CD4-positive, alpha-beta T cell treated with Interleukin-21 for 1 hour (primary cell): ENCODE measurements around the gene TUB.
A peak's percentile ranks its signal among the peaks of the same experiment; 100 is the strongest.

ENCODE experiments used
- DNase-seq: peaks from one replicate; pipeline ENCODE4 v3.0.0-alpha.2; 2020

The TUB gene, protein sequence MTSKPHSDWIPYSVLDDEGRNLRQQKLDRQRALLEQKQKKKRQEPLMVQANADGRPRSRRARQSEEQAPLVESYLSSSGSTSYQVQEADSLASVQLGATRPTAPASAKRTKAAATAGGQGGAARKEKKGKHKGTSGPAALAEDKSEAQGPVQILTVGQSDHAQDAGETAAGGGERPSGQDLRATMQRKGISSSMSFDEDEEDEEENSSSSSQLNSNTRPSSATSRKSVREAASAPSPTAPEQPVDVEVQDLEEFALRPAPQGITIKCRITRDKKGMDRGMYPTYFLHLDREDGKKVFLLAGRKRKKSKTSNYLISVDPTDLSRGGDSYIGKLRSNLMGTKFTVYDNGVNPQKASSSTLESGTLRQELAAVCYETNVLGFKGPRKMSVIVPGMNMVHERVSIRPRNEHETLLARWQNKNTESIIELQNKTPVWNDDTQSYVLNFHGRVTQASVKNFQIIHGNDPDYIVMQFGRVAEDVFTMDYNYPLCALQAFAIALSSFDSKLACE

DNA sequence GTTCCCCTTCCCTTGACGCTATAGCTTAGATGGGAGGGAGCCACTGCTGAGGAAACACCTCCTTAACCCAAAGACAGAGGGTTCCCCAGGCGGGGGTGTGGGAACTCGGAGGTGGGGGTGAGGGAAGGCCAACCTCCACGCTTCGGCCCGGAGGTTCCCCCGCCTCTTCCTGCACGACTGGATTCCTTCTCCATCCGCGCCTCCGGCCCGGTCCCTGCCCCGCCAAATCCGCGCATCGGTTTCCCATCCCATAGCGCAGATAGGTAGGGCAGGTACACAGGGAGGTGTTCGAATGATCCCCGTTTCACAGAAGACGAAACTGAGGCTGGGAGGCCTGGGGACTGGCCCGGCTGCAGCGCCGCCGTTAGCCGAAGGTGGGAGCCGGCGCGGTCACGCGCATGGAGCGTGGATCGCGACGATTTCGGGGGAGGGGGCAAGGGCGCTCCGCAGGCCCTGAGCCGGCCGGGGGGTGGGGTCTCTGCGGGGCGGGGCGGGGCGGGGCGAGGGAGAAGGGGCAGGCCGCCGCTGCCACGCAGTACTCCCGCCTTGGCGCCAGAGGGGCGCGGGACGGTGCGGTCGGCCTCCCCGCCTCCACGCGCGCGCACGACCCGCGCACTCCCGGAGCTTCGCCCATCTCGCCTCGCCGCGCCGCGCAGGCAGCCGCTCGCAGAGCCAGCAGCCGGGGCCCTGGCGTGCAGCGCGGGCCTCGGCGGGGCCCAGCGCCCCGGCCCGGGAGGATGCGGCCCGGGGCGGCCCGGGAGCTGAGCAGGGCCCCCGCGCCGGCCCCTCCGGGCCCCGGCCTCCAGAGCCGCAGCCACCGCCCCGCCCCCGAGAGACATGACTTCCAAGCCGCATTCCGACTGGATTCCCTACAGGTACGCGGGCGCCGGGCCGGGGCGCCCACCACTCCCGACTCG is at the start of gene TUB:
TSS of gene TUB (plus strand) at position 538 of the 917 bp plus-strand sequence. CDS start at position 838, 300 bp downstream.
- no peak for DNase-seq

GRCh38 chr11:8031248-8032115 is 49.5 kb upstream of the TUB start:
- no peak for DNase-seq

DNA sequence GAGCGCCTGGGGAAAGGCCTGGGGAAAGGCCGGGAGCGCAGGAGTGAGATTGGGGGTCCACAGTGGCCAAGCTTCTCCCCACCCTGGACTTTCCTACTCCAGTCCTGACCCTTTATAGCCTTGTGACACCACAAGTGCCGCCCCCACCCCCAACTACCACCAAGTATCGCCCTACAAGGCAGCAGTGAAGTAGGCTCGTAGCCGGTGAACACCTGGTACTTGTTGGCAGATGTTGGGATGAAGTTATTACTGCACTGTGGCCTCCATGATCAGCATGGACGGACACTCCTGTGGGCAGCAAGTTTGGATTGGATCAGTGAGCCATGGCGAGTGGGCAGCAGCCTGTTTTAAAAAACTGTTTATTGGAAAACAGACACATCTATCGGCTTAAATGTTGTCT is 48.9 kb upstream of the TUB start:
- DNase-seq: no peak

DNA sequence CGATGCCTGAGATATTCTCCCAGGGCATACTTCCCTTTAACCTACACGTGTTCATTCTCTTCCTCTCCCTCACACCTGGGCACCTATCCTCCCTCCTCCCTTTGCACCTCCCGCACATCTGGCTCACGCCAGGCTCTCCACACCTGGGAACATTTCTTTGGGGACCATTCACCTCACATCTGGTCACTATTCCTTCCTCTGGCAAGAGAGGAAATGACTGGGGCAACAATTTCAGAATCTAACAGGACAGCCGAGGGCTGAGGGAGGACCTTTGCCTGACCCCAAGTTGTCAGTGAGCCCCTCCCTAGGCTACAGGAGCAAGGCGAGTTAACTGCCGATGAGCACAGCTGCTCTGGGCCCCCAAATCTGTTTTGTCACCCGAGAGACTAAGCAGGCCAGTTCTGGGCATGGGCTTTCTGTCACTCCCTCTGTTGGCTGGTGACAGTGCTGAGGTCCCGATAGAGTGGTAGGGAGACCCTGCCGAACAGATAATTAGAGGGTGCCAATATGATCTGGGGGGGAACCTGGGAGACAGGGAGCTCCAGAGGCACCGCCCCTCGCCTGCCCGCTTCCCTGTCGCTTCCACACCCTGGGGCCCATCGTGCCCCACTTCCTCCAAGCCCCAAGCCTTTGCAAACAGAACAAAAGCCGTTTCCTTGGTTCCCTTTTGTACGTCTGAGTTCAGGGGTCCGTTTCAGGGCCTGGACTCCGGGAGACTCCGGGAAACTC is 48.3 kb upstream of the TUB start:
- DNase-seq: no peak

- DNase-seq: peak; percentile 50
Observed at GRCh38 chr11:8033305-8034105, 47.5 kb upstream of the TUB start.

DNA sequence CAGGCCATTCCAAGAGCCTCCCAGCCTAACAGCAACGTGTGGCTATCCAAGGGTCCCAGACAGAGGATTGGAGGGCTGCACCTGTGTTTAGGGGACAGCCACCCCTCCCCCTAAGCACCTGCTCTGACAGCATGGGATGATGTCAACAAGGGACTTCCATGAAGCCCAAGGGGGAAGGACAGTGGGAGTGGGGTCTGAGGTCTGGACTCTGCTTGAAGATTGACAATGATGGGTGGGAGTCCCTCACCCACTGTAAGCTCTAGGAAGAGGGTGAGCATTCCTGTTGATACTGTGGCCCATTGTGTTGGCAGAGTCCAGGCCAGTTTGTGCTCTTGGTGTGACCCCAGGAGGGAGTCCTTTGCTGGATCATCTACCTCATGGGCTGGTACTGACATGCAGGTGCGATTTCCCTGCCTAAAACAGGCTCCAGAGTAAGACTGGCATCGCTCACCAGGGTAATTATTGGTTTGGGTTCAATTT is 46.9 kb upstream of the TUB start:
- no peak for DNase-seq

- no peak for DNase-seq
Observed at GRCh38 chr11:8034604-8035190, 46.3 kb upstream of the TUB start.

GRCh38 chr11:8035200-8035855 is 45.7 kb upstream of the TUB start:
- no peak for DNase-seq

- DNase-seq: no peak
Observed at GRCh38 chr11:8036002-8036802, 44.8 kb upstream of the TUB start.

- DNase-seq: no peak
Observed at GRCh38 chr11:8036986-8037385, 44.0 kb upstream of the TUB start.

DNA sequence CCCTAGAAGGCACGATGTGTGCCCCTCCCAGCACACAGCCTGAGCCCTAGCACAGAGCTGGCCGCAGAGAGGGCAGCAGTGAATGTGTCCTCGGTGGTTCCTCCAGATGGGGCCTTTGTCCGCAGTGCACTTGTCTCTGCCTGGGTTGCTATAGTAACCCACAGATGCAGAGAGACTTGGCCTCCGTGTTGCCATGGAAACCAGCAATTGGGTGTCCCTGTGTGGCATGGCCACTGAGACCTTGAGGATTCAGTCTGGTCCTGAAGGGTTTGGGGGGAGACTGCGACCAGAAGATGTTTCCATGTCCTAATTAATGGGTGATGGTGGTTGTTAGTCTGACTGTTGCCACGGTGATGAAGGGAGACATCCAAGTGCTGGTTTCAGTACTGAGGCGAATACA is 42.6 kb upstream of the TUB start:
- no peak for DNase-seq

DNA sequence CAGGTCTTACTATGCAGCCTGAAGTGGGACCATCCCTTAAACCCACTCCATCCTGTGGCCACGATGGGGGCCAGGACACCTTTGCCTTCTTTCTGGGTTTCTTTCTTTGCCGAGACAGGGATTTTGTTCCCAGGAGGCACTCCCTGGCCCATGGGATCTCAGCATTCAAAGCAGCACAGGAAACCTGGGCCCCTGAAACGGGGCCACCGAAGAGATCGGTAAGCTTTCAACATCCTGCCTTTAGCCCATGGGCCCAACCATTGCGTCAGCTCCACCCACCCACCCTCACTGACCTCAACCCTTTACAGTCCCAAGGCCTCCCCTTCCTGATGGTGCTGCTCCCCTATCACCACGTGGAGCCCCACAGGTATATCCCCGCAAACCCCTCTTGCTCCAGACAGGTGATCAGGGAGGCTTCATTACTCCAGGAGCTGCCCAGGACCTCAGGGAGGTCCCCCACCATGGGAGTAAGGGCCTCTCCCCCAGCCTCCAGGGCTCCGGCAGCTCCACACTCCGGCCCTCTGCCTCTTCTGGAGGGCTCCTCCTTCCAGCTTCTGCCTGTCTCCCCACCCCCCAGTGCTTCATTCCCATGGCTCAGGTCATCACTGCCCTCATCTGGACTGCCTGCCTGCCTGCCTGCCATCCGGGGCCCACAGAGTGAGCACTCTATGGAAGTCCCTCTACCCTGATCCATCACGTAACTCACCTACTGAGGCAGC is 42.0 kb upstream of the TUB start:
- no peak for DNase-seq

DNA sequence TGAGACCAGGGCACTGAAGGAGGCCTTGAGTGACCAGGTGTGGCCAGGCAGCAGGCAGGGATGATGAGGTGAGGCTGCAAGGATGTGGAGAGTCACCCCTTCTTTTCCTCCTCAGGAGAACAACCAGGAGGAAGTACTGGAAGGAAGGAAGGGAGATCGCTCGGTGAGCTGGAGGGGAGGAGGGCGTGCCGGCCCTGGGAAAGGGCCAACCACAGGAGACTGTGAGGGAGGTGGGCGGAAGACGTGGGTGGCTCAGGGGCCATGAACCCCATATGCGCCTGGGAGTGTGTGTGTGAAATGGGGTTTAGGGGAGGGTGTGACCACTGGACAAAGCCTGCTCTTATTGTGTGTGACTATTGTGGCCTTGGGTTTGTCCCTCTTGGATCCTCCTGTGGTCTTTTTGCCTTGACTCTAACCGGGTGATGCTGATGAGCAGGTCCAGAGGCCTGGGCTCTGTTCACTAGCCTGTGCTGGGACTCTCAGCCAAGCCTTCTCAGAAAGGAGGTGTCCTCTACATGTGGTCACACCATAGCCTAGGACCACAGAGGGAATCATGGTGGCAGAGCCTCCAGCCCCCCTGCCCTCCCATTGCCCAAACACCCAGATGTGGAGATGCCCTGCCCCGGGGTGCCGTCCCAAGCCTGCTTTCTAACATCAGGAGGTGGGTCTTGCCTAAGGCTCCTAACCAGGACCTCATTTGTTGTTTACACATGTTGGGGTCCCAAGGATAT is 41.3 kb upstream of the TUB start:
- DNase-seq: no peak

GRCh38 chr11:8040261-8040920 is 40.6 kb upstream of the TUB start:
- DNase-seq: no peak

DNA sequence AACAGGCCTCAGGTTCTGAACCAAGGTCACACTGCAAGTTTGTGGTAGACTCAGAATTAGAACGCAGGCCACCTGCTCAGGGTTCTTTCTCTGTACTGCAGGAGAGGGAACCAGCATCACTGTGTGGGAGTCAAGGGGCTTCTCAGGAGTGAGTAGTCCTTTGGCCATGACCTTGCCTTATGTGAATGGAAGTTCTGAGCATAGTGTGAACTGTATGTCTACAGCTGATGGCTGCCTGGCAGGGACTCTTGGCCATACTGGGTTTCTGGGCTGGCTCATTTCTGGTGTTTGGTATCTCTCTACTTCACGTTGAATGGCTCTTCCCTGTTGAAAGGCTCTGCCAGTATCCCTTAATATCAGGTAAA is 40.1 kb upstream of the TUB start:
- no peak for DNase-seq

DNA sequence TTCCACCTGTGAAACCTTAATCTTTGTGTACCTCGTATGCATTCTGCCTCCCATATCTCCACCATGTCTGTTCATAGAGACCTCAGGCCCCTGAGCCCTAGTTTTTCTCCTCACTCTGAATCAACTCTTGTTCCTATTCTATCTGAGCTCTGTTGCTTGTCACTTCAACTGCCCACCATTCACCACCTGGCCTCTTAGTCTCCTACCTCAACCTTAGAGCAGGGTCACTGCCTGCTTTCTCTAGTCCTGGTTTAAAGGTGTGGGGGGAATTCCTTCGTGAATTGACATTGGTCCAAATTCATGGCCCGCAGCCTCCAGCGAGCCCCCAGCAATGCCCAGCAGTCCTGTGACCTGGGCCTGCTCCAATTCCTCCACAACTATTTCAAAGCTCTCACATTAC is 39.4 kb upstream of the TUB start:
- no peak for DNase-seq

- DNase-seq: no peak
Observed at GRCh38 chr11:8043756-8044155, 37.3 kb upstream of the TUB start.
